GM19043 (cell line): ENCODE data around the gene ZDHHC17.
"Not testable (repeated sequence)": the region's sequence is repeated elsewhere in the genome, so short reads cannot be mapped to it uniquely, and the experiment has no call there.

Experiments used
- ATAC-seq: cut with Tn5 transposase; IDR thresholded peaks from one replicate; pipeline ENCODE4 v1.9.1; 2021; ENCODE audit warnings: low read depth; ENCODE audit not compliant: unreplicated experiment

Gene ZDHHC17

GRCh38 chr12:76763746-76764675 is at the start of gene ZDHHC17:
ZDHHC17 (plus strand) TSS chr12:76764115; CDS start chr12:76764237, 122 bp downstream.
- ATAC-seq, result peak; percentile 89

- ATAC-seq, result no peak
Measured at GRCh38 chr12:76714415-76714814, 49.5 kb upstream of the ZDHHC17 start.

GRCh38 chr12:76714861-76715260 is 49.1 kb upstream of the ZDHHC17 start:
- ATAC-seq, result no peak

- no peak for ATAC-seq
Measured at GRCh38 chr12:76715332-76715731, 48.6 kb upstream of the ZDHHC17 start.

GRCh38 chr12:76717314-76717713 is 46.6 kb upstream of the ZDHHC17 start:
- no peak for ATAC-seq

GRCh38 chr12:76719171-76720041 is 44.5 kb upstream of the ZDHHC17 start:
- no peak for ATAC-seq

- no peak for ATAC-seq
Measured at GRCh38 chr12:76720068-76720467, 43.8 kb upstream of the ZDHHC17 start.

- ATAC-seq, result no peak
Measured at GRCh38 chr12:76726626-76727025, 37.3 kb upstream of the ZDHHC17 start.

- ATAC-seq, result not testable (repeated sequence)
Measured at GRCh38 chr12:76732188-76732587, 31.7 kb upstream of the ZDHHC17 start.

GRCh38 chr12:76737689-76738088 is 26.2 kb upstream of the ZDHHC17 start:
- not testable (repeated sequence) for ATAC-seq

- ATAC-seq, result no peak
Measured at GRCh38 chr12:76738824-76739579, 24.9 kb upstream of the ZDHHC17 start.

GRCh38 chr12:76739896-76740295 is 24.0 kb upstream of the ZDHHC17 start:
- no peak for ATAC-seq

- ATAC-seq, result no peak
Measured at GRCh38 chr12:76740501-76740900, 23.4 kb upstream of the ZDHHC17 start.

- ATAC-seq, result no peak
Measured at GRCh38 chr12:76745343-76745742, 18.6 kb upstream of the ZDHHC17 start.

- ATAC-seq, result no peak
Measured at GRCh38 chr12:76746516-76746915, 17.4 kb upstream of the ZDHHC17 start.

GRCh38 chr12:76747245-76747644 is 16.7 kb upstream of the ZDHHC17 start:
- ATAC-seq, result no peak

GRCh38 chr12:76755829-76756379 is 8.0 kb upstream of the ZDHHC17 start:
- ATAC-seq, result no peak

- no peak for ATAC-seq
Measured at GRCh38 chr12:76757694-76758093, 6.2 kb upstream of the ZDHHC17 start.

GRCh38 chr12:76762601-76762980 is 1.3 kb upstream of the ZDHHC17 start:
- ATAC-seq, result no peak

- ATAC-seq, result no peak
Measured at GRCh38 chr12:76764856-76765255, 941 bp downstream of the ZDHHC17 start.
